Fibroblast of the aortic adventitia (primary cell): ENCODE data around the gene RNF6. TPM values are rescaled to one million over a fixed set of nuclear protein-coding genes. Genes with fewer than 3 reads are reported as not detected.

Source experiments
- DNase-seq: peaks from one replicate; pipeline ENCODE4 v3.0.0-alpha.2; 2010; ENCODE audit warnings: low read depth
- H3K4me3 ChIP-seq: 2 replicates; pipeline ENCODE4 v1.5.1; 2011; ENCODE audit warnings: low read depth, mild to moderate bottlenecking, control low read depth, low read length, moderate library complexity
- total RNA-seq: library from RNA; depleted of rRNA; stranded (reverse); fragments of >200 nt; gene quantifications from 2 replicates; pipeline ENCODE4 v1.2.3, GENCODE V29; 2012; ENCODE audit warnings: low replicate concordance
- TF ChIP-seq, protein P1 (sequence below): IDR thresholded peaks from 2 replicates; pipeline ENCODE4 v1.5.1; 2011; ENCODE audit warnings: mild to moderate bottlenecking, low read length, control low read depth, inconsistent platforms; ENCODE audit not compliant: insufficient read depth

The RNF6 gene
- total RNA-seq, 1 donor, result 39.0 TPM

DNA sequence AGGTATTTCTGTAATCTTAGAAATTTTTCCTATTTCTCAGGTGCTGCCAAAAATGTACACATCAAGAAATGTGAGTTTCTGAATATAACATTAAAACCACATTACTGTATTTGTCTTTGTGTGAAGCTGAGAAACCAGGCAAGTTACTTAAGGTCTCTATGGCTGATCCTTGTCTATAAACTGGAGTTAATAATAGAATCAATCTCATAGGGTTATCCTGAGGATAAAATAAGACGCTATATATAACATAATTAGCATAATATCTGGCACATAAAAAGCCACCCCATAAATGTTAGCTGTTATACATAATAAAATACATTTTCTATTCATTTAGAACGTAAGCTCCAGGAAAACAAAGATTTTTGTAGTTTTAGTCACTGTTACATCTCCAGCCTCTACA is 6.1 kb downstream of the RNF6 start:
- TF ChIP-seq, protein P1, sequence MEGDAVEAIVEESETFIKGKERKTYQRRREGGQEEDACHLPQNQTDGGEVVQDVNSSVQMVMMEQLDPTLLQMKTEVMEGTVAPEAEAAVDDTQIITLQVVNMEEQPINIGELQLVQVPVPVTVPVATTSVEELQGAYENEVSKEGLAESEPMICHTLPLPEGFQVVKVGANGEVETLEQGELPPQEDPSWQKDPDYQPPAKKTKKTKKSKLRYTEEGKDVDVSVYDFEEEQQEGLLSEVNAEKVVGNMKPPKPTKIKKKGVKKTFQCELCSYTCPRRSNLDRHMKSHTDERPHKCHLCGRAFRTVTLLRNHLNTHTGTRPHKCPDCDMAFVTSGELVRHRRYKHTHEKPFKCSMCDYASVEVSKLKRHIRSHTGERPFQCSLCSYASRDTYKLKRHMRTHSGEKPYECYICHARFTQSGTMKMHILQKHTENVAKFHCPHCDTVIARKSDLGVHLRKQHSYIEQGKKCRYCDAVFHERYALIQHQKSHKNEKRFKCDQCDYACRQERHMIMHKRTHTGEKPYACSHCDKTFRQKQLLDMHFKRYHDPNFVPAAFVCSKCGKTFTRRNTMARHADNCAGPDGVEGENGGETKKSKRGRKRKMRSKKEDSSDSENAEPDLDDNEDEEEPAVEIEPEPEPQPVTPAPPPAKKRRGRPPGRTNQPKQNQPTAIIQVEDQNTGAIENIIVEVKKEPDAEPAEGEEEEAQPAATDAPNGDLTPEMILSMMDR, result no peak
- H3K4me3 ChIP-seq, result no peak overlapping the region
- DNase-seq, result no peak

DNA sequence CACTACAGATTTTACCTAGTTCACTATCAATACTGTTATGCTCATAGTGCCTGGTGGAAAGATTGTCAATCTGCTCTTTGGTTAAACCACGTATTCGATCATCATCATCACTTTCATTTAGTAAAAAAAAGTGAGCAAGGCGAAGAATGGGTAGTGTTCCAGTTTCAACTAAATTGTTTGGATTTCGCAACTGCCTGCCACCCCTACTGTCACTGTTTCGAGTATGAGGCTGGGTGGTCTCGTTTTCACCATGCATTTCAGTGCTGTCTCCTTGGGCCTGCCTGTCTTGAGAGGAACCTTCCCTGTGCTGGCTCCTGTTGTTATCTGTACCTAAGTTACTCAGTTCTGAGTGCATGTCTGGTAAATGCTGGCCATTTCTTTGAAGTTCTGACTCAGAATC is 8.1 kb downstream of the RNF6 start:
- TF ChIP-seq, protein P1, result no peak
- H3K4me3 ChIP-seq, result no peak overlapping the region
- no peak for DNase-seq

DNA sequence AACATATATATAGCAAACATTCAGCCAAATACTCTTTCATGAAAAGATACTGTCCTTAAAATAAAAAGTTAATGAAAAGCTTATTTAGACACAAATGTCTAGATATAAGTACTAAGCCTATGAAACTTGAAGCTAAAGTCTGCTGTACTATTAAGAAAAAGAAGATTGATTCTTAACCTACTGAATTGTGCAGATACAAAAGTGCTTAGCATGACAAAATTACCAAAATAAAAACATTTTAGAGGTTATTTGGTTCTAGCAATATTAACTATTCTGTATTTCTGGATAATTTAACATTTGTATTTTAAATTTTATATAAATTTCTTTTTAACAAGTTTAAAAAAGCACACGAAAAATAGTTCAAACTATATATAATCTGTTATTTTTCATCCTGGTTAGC is 8.8 kb downstream of the RNF6 start:
- H3K4me3 ChIP-seq, result no peak overlapping the region
- DNase-seq, result no peak
- TF ChIP-seq, protein P1, result no peak

DNA sequence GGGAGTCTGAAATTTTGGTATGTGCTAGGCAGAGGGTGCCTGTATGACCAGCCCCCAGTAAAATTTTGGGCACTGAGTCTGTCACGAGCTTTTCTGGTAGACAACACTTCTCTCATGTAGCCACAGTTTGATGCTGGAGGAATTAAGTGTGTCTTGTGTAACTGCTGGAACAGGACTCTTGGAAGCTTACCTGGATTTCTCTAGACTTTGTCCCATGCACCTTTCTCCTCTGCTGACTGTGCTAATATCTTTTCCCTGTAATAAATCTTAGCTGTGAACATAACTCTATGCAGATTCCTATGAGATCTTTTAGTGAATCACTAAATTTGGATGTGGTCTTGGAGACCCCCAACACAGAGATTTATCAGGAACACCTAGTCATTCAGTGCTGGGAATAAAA is 13.8 kb downstream of the RNF6 start:
- DNase-seq, result no peak
- TF ChIP-seq, protein P1, result no peak

DNA sequence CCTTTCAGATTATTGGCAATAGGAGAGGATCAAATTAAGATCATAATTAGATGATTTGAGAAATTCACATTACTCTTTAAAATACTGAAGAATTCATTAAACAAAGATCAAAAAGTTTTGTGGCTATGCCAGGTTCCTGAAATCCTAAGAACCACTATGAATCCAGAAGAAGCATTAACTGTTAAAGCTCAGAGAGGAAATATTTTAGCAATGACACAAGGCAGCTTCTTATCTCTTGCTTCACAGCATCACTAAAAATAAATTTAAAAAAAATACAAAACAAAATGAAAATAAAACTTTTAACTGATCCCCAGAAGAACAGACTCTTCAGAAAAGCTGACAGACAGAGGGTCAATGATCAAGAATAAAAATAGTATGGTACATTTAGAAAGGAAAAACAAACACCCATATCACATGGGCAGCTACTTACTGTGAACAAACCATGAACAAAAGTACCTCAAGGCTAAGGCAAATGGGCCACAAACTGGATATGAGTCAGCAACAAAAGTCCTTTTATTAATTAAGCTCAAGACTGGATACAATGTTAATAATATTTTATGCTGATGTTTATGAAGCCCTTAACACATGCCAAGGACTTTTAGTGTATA is 19.6 kb downstream of the RNF6 start:
- no peak overlapping the region for H3K4me3 ChIP-seq
- peak; percentile 71 for DNase-seq
- TF ChIP-seq, protein P1, result no peak

More for the DNA sequence above, 13.8 kb downstream of the RNF6 start:
- H3K4me3 ChIP-seq, result no peak overlapping the region

DNA sequence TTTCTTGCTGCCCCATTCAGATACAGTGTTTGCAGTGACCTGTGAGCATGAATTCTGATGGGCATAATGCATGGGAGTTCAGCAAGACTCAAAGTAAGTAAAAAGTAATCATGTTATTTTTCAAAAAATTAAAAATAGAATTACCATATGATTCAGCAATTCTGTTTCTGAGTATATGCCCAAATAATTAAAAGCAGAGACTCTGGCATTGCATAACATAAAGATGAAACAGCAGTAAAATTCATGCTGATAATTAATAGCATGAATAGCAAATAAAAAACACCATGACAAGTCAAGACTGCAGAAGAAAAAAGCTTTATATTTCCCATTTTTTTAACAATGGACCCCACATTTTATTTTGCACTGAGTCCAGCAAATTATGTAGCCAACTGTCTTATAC is 21.3 kb downstream of the RNF6 start:
- TF ChIP-seq, protein P1, result no peak
- no peak for DNase-seq
- no peak overlapping the region for H3K4me3 ChIP-seq

DNA sequence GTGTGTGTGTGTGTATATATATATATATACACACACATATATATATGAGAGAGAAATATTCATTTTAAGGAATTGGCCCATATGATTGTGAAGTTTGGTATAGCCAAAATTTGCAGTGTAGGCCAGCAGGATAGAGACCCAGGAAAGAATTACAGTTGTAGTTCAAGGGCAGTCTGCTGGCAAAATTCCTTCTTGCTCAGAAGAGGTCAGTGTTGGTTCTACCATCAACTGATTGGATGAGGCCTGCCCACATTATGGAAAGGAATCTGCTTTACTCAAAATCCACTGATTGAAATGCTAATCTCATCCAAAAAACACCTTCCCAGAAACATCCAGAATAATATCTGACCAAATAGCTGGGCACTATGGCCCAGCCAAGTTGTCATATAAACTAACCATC is 24.0 kb downstream of the RNF6 start:
- no peak overlapping the region for H3K4me3 ChIP-seq
- TF ChIP-seq, protein P1, result no peak
- no peak for DNase-seq
